Endothelial cell of umbilical vein (primary cell): ENCODE results near the gene PRR7. TPM values are rescaled to one million over a fixed set of nuclear protein-coding genes. Genes with fewer than 3 reads are reported as not detected.

Experiments
- BruUV-seq: library from RNA; stranded (reverse); fragments of 400-500 nt; replicated peaks from 2 replicates; lab custom pipeline; 2021; lab: Mats Ljungman, UMichigan
- CTCF ChIA-PET: fragments of 300-600, 350-600 bp; sonication (Branson Sonifier 250); formaldehyde crosslinking; loops from one replicate; lab custom pipeline; 2021; ENCODE audit warnings: antibody characterized with exemption, inconsistent platforms; lab: Charles Lee
- POLR2A ChIA-PET: fragments of 300-600, 350-600 bp; sonication (Branson Sonifier 250); formaldehyde crosslinking; loops from one replicate; lab custom pipeline; 2021; ENCODE audit warnings: antibody characterized with exemption, inconsistent platforms; lab: Charles Lee
- DNase-seq: peaks from one replicate; pipeline ENCODE4 v3.0.0-alpha.2; 2011; ENCODE audit warnings: low read depth, low spot score
- FAIRE-seq: peaks from 2 replicates; lab custom pipeline; 2011; peaks lifted over from hg19 to GRCh38; lab: Jason Lieb, UNC
- H2AFZ ChIP-seq: 2 replicates; pipeline ENCODE4 v1.6.0; 2012; ENCODE audit warnings: low read depth, low read length, control low read depth, inconsistent platforms
- H3K27ac ChIP-seq: 2 replicates; pipeline ENCODE4 v1.5.1; 2011; ENCODE audit warnings: low read depth, mild to moderate bottlenecking, control low read depth, low read length, moderate library complexity; ENCODE audit not compliant: insufficient read depth
- H3K27me3 ChIP-seq, 2 experiments: 2 replicates each; pipeline versions ENCODE4 v1.6.0 to v1.6.1; 2011; ENCODE audit warnings: low read length in 2 of 2, mixed read lengths in 1 of 2; ENCODE audit not compliant: control insufficient read depth in 2 of 2, insufficient read depth in 2 of 2
- H3K36me3 ChIP-seq, 2 experiments: 2 replicates in 1 of 2; 3 replicates in 1 of 2; pipeline ENCODE4 v1.5.1; 2011; ENCODE audit warnings: low read length in 2 of 2, mild to moderate bottlenecking in 1 of 2, moderate library complexity in 1 of 2; ENCODE audit not compliant: control insufficient read depth in 2 of 2, insufficient read depth in 2 of 2; ENCODE audit errors: extremely low read depth in 1 of 2
- H3K4me1 ChIP-seq: 3 replicates; pipeline ENCODE4 v1.5.1; 2011; ENCODE audit warnings: mild to moderate bottlenecking, low read length; ENCODE audit not compliant: control insufficient read depth, insufficient read depth; ENCODE audit errors: extremely low read depth
- H3K4me2 ChIP-seq: 2 replicates; pipeline ENCODE4 v1.6.1; 2011; ENCODE audit warnings: low read length, control low read depth, mixed read lengths; ENCODE audit not compliant: insufficient read depth
- H3K4me3 ChIP-seq, 3 experiments: fragments of 200-600 bp in 1 of 3; sonication (generic), shearing (Covaris generic) in 1 of 3; replicated peaks in 1 of 3; 2 replicates each; pipeline ENCODE4 v1.5.1; 2011 to 2016; ENCODE audit warnings: control low read depth in 3 of 3, low read length in 3 of 3, mild to moderate bottlenecking in 2 of 3, inconsistent platforms in 1 of 3, low read depth in 1 of 3, moderate library complexity in 1 of 3; ENCODE audit not compliant: insufficient read depth in 1 of 3
- H3K79me2 ChIP-seq: 2 replicates; pipeline ENCODE4 v1.6.0; 2012; ENCODE audit warnings: low read length, inconsistent platforms; ENCODE audit not compliant: control insufficient read depth, insufficient read depth
- H3K9ac ChIP-seq: replicated peaks from 2 replicates; pipeline ENCODE3; 2011; ENCODE audit warnings: low read length, control low read depth; ENCODE audit not compliant: insufficient read depth; ENCODE audit errors: extremely low read depth
- H3K9me1 ChIP-seq: replicated peaks from 3 replicates; pipeline ENCODE4 v1.6.0; 2011; ENCODE audit warnings: mild to moderate bottlenecking, low read length; ENCODE audit not compliant: control insufficient read depth, insufficient read depth; ENCODE audit errors: extremely low read depth
- H3K9me3 ChIP-seq: replicated peaks from 2 replicates; pipeline ENCODE4 v1.5.1; 2012; ENCODE audit warnings: low read length, inconsistent platforms; ENCODE audit not compliant: control insufficient read depth, insufficient read depth
- H4K20me1 ChIP-seq: replicated peaks from 2 replicates; pipeline ENCODE3; 2011; ENCODE audit warnings: mild to moderate bottlenecking, low read length; ENCODE audit not compliant: control insufficient read depth, insufficient read depth; ENCODE audit errors: extremely low read depth
- CTCF ChIP-seq, 2 donors: IDR thresholded peaks; 1 replicate in 1 of 2; 2 replicates in 1 of 2; pipeline ENCODE4 v1.5.1; 2011; ENCODE audit warnings: low read length in 2 of 2, mild to moderate bottlenecking in 2 of 2, moderate library complexity in 2 of 2, control low read depth in 1 of 2, inconsistent platforms in 1 of 2, low read depth in 1 of 2; ENCODE audit not compliant: insufficient read depth in 1 of 2; ENCODE audit errors: extremely low read depth in 1 of 2
- FOS ChIP-seq: IDR thresholded peaks from 2 replicates; pipeline ENCODE4 v1.6.1; 2011; ENCODE audit warnings: mild to moderate bottlenecking, low read length, moderate library complexity, borderline replicate concordance; ENCODE audit not compliant: insufficient read depth
- JUN ChIP-seq: IDR thresholded peaks from 2 replicates; pipeline ENCODE4 v1.6.1; 2011; ENCODE audit warnings: borderline replicate concordance, low read depth; ENCODE audit not compliant: insufficient read length, insufficient read depth
- dilution Hi-C: fragments of 300-500 bp; cut with MboI; formaldehyde crosslinking; loops from one replicate; pipeline ENCODE4 v1.15.0; 2019; ENCODE audit warnings: low sequenced_read_pairs; ENCODE audit not compliant: extremely low pct_ligation_motif_present
- intact Hi-C: fragments of 100-400 bp; cut with micrococcal nuclease; formaldehyde crosslinking; loops from one replicate; pipeline ENCODE4 v1.10.0; 2022
- polyA plus RNA-seq, 4 experiments: library from polyadenylated mRNA; depleted of rRNA in 3 of 4; stranded (reverse) in 3 of 4; unstranded in 1 of 4; fragments of >200 nt; gene quantifications; 2 replicates each; pipeline versions ENCODE4 v1.2.1 to v1.2.3, GENCODE V29; 2011 to 2012; ENCODE audit warnings: missing spikeins in 1 of 4
- total RNA-seq: library from RNA; stranded (reverse); gene quantifications from 2 replicates; pipeline ENCODE4 v1.2.3, GENCODE V29; 2021

The PRR7 gene
- total and polyA plus RNA-seq, 2 donors (not counting 3 experiments of a cell fraction or from before 2014, with no cell fraction given) = 6.5 to 6.6 TPM

GRCh38 chr5:177487975-177488374 lies 41.4 kb downstream of the PRR7 start:
- dilution Hi-C loops = no loop called here
- H3K9ac ChIP-seq = no peak overlapping the region
- FAIRE-seq (no peak), DNase-seq (no peak)
- H3K4me3 ChIP-seq = no peak overlapping the region
- no peaks in the 10 kb centered on the region for H3K9me1 ChIP-seq
- intact Hi-C loops = no loop called here
- H3K79me2 ChIP-seq = peaks cover 26% of the 10 kb centered on the region
- peaks cover 21 to 64% of the 10 kb centered on the region in 2 experiments for H3K36me3 ChIP-seq
- H2AFZ ChIP-seq = no peak overlapping the region
- TF ChIP-seq CTCF (IDR thresholded peaks at IDR 0.05; ENCODE audit: extremely low read depth in 1 of 2, insufficient read depth in 1 of 2, low read depth in 1 of 2, low read length in 2 of 2) (peak in 1 of 2 donors; percentile 6), JUN (no peak)
- H3K27ac ChIP-seq = no peak overlapping the region
- CTCF ChIA-PET = interaction anchor here (1.4 kb wide), 1 partner anchor 31 kb away, joined by 4 read pairs; no protein-coding TSS in a partner anchor
- no peaks in the 10 kb centered on the region for H4K20me1 ChIP-seq
- BruUV-seq = no TSS peak
- H3K9me3 ChIP-seq = no peaks in the 10 kb centered on the region
- POLR2A ChIA-PET = interaction anchor here (1.6 kb wide), 1 partner anchor 10 kb away, joined by 5 read pairs; no protein-coding TSS in a partner anchor
- H3K4me1 ChIP-seq = peaks cover 21% of the 10 kb centered on the region
- no peak overlapping the region for H3K4me2 ChIP-seq
- H3K27me3 ChIP-seq = no peaks in the 10 kb centered on the region

- CTCF ChIA-PET = interaction anchor here (1.4 to 5.3 kb wide), 3 partner anchors 12 to 98 kb away, joined by 3 to 58 read pairs (median 4); no protein-coding TSS in a partner anchor
- H3K4me3 ChIP-seq = no peak overlapping the region
- H3K36me3 ChIP-seq = peaks cover 26 to 55% of the 10 kb centered on the region in 2 experiments
- intact Hi-C loops (no loop called here), dilution Hi-C loops (no loop called here)
- peaks cover 33% of the 10 kb centered on the region for H3K4me1 ChIP-seq
- no peak overlapping the region for H3K9ac ChIP-seq
- H2AFZ ChIP-seq = no peak overlapping the region
- BruUV-seq = no TSS peak
- no peak overlapping the region for H3K27ac ChIP-seq
- H4K20me1 ChIP-seq = no peaks in the 10 kb centered on the region
- H3K79me2 ChIP-seq = peaks cover 38% of the 10 kb centered on the region
- DNase-seq (no peak), FAIRE-seq (no peak)
- H3K27me3 ChIP-seq = no peaks in the 10 kb centered on the region
- TF ChIP-seq CTCF (IDR thresholded peaks at IDR 0.05; ENCODE audit: extremely low read depth in 1 of 2, insufficient read depth in 1 of 2, low read depth in 1 of 2, low read length in 2 of 2) = peak in 1 of 2 donors; percentile 38
- TF ChIP-seq FOS = no peak
- H3K4me2 ChIP-seq = no peak overlapping the region
- H3K9me3 ChIP-seq = no peaks in the 10 kb centered on the region
- no peaks in the 10 kb centered on the region for H3K9me1 ChIP-seq
- POLR2A ChIA-PET = interaction anchor here (1.0 kb wide), 1 partner anchor 8 kb away, joined by 5 read pairs; the partner anchor contains the start of gene PDLIM7
These were observed 42.6 kb downstream of the PRR7 start for GRCh38 chr5:177489119-177489716.
